Measurements from ENCODE around the gene PLD1. TPM values are rescaled to one million over a fixed set of nuclear protein-coding genes. Genes with fewer than 3 reads are reported as not detected.

PLD1 gene
- total and polyA plus RNA-seq, 11 donors, result 12.3 to 106 (median 61.0) TPM

DNA sequence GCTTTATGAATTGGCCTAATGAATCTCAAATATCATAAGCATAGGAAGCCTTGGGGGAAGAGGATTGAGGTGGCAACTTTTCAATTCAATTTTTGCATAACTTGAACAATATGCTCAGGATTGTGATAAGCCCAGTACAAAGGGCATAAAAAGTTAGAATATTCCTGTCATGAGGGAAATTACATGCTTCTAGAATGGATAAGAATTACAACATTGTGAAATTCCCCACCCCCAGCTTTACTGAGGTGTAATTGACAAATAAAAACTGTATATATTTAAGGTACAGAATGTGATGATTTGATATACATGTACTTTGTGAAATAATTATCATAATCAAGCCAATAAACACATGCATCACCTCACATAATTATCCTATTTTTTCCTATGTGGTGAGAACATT lies 217.5 kb downstream of the PLD1 start:
- DNase-seq (no peak), ATAC-seq (no peak)
- Histone ChIP-seq H3K27me3 (no peaks in the 10 kb centered on the region), H3K4me3 (no peak overlapping the region), H3K36me3 (no peaks in the 10 kb centered on the region), H3K9me3 (no peaks in the 10 kb centered on the region), H3K4me1 (no peaks in the 10 kb centered on the region), H3K27ac (no peak overlapping the region)
- TF ChIP-seq, protein P1, sequence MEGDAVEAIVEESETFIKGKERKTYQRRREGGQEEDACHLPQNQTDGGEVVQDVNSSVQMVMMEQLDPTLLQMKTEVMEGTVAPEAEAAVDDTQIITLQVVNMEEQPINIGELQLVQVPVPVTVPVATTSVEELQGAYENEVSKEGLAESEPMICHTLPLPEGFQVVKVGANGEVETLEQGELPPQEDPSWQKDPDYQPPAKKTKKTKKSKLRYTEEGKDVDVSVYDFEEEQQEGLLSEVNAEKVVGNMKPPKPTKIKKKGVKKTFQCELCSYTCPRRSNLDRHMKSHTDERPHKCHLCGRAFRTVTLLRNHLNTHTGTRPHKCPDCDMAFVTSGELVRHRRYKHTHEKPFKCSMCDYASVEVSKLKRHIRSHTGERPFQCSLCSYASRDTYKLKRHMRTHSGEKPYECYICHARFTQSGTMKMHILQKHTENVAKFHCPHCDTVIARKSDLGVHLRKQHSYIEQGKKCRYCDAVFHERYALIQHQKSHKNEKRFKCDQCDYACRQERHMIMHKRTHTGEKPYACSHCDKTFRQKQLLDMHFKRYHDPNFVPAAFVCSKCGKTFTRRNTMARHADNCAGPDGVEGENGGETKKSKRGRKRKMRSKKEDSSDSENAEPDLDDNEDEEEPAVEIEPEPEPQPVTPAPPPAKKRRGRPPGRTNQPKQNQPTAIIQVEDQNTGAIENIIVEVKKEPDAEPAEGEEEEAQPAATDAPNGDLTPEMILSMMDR (IDR thresholded peaks at IDR 0.05), result no peak
- no peak for TF ChIP-seq POLR2A (IDR thresholded peaks at IDR 0.05)
- intact Hi-C loops (cut with DNase I), result no loop called here

DNA sequence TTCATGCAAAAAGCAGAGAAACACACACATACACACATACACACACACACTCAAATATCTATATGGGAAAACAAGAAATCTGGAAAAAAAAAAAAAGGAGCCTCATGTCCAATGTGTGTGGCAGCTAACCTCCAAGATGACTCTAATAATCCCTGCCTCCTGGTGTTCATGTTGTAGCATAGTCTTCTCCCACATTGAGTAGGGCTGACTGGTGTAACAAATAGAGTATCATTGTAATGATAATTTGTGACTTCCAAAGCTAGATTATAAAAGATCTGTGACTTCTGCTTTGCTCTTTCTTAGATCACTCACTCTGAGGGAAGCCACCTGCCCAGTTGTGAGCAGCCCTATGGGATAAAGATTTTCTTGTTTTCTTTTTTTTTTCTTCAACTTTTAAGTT lies 219.2 kb downstream of the PLD1 start:
- no peaks in the 10 kb centered on the region for H3K27me3 ChIP-seq
- intact Hi-C loops (cut with DNase I), result no loop called here
- no peak for ATAC-seq
- TF ChIP-seq POLR2A (IDR thresholded peaks at IDR 0.05), result no peak
- TF ChIP-seq, protein P1 (IDR thresholded peaks at IDR 0.05), result no peak
- no peaks in the 10 kb centered on the region for H3K4me1 ChIP-seq
- no peaks in the 10 kb centered on the region for H3K36me3 ChIP-seq
- H3K27ac ChIP-seq, result no peak overlapping the region
- no peak overlapping the region for H3K4me3 ChIP-seq
- H3K9me3 ChIP-seq, result no peaks in the 10 kb centered on the region
- no peak for DNase-seq

DNA sequence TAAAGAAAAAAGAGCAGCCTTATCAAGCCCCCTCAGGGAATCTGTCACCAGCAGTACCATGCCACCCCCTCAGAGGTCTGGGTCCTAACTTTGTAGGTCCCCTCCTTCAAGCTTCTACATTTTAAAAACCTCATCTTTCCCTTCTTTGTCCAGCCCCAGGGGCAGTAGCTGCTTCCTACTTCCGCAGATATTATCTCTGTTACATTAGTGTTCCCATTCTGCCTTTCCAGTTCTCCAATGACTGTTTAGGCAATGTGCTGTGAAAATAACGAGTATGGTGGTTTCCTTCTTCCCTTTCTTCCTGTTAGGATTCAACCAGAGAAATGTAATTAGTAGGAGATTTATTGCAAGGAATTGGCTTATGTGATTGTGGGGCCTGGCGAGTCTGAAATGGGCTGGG lies 224.0 kb downstream of the PLD1 start:
- no peak overlapping the region for H3K4me3 ChIP-seq
- no peaks in the 10 kb centered on the region for H3K36me3 ChIP-seq
- no peak for DNase-seq
- H3K27ac ChIP-seq, result no peak overlapping the region
- 67 to 77% (median 74%) methylated on average over 3 of the region's 3 CpGs for WGBS, 4 donors
- H3K4me1 ChIP-seq, result no peaks in the 10 kb centered on the region
- H3K9me3 ChIP-seq, result no peaks in the 10 kb centered on the region
- no peaks in the 10 kb centered on the region for H3K27me3 ChIP-seq
- TF ChIP-seq, protein P1 (IDR thresholded peaks at IDR 0.05), result no peak
- TF ChIP-seq POLR2A (IDR thresholded peaks at IDR 0.05), result no peak
- intact Hi-C loops (cut with DNase I), result no loop called here
- ATAC-seq, result no peak

DNA sequence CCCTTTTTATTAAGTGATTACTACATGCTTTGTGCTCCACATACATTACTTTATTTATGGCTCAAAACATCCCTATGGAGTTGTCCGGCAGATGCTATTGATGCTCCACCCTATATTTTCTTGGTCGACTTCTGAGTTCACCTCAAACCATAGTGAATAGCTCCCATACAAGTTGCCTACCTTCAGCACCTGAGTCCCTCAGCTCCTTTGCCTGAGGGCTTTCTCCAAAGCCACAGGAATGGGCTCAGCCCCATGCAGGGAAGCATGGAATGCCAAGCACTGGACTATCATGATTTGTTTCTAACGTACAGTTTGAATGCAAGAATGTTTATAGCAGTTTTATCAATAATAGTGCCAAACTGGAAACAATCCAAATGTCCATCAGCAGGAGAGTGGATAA lies 225.2 kb downstream of the PLD1 start:
- Histone ChIP-seq H3K9me3 (no peaks in the 10 kb centered on the region), H3K27ac (no peak overlapping the region), H3K36me3 (no peaks in the 10 kb centered on the region), H3K4me3 (no peak overlapping the region), H3K4me1 (no peaks in the 10 kb centered on the region), H3K27me3 (no peaks in the 10 kb centered on the region)
- WGBS, 4 donors, result 78 to 81% (median 80%) methylated on average over 3 of the region's 3 CpGs
- TF ChIP-seq, protein P1 (IDR thresholded peaks at IDR 0.05), result no peak
- no peak for TF ChIP-seq POLR2A (IDR thresholded peaks at IDR 0.05)
- ATAC-seq (no peak), DNase-seq (no peak)
- intact Hi-C loops (cut with DNase I), result no loop called here

Data from heart left ventricle (tissue), 16 donors.